Cerebellar cortex (tissue), 1 donor: ENCODE results near the gene FCGR3A.
A peak's percentile ranks its signal among the peaks of the same experiment; 100 is the strongest.
"Not testable (repeated sequence)": the region's sequence is repeated elsewhere in the genome, so short reads cannot be mapped to it uniquely, and the experiment has no call there.

Experiments
- DNase-seq: peaks from one replicate; pipeline ENCODE4 v3.0.0-alpha.2; 2015; ENCODE audit warnings: low spot score

The FCGR3A gene

DNA sequence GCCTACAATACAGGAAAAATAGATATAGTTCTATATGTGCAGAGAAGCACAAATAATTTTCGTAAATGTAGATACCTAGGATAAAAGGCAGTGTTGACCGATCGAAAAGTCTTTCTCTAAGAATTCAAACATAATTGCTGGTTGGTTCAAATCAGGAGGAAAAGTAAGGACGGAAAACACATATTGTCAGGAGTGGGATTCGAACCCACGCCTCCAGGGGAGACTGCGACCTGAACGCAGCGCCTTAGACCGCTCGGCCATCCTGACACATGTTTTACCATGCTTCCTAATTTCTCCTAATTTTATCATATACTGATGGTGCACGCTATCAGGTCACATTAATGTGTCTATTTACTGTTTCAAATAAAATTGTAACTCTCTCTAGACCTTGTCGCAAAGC is 19.5 kb downstream of the FCGR3A start:
- DNase-seq: peak; percentile 81

- not testable (repeated sequence) for DNase-seq
Observed at GRCh38 chr1:161529463-161530104, 20.0 kb downstream of the FCGR3A start.

GRCh38 chr1:161528550-161528949 is 21.1 kb downstream of the FCGR3A start:
- not testable (repeated sequence) for DNase-seq

DNA sequence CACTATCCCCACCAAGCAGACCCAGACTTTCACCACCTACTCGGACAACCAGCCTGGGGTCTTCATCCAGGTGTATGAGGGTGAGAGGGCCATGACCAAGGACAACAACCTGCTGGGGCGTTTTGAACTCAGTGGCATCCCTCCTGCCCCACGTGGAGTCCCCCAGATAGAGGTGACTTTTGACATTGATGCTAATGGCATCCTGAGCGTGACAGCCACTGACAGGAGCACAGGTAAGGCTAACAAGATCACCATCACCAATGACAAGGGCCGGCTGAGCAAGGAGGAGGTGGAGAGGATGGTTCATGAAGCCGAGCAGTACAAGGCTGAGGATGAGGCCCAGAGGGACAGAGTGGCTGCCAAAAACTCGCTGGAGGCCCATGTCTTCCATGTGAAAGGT is 23.7 kb downstream of the FCGR3A start:
- DNase-seq: not testable (repeated sequence)

- not testable (repeated sequence) for DNase-seq
Observed at GRCh38 chr1:161525321-161525720, 24.3 kb downstream of the FCGR3A start.

DNA sequence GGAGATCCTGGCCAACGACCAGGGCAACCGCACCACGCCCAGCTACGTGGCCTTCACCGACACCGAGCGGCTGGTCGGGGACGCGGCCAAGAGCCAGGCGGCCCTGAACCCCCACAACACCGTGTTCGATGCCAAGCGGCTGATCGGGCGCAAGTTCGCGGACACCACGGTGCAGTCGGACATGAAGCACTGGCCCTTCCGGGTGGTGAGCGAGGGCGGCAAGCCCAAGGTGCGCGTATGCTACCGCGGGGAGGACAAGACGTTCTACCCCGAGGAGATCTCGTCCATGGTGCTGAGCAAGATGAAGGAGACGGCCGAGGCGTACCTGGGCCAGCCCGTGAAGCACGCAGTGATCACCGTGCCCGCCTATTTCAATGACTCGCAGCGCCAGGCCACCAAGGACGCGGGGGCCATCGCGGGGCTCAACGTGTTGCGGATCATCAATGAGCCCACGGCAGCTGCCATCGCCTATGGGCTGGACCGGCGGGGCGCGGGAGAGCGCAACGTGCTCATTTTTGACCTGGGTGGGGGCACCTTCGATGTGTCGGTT is 24.8 kb downstream of the FCGR3A start:
- DNase-seq: not testable (repeated sequence)

GRCh38 chr1:161523817-161524741 is 25.5 kb downstream of the FCGR3A start, which contains the start of gene HSPA6:
Gene HSPA6, plus strand, starts transcription at chr1:161524540. Its CDS starts 119 bp downstream, at chr1:161524659.
- DNase-seq: peak; percentile 91

DNA sequence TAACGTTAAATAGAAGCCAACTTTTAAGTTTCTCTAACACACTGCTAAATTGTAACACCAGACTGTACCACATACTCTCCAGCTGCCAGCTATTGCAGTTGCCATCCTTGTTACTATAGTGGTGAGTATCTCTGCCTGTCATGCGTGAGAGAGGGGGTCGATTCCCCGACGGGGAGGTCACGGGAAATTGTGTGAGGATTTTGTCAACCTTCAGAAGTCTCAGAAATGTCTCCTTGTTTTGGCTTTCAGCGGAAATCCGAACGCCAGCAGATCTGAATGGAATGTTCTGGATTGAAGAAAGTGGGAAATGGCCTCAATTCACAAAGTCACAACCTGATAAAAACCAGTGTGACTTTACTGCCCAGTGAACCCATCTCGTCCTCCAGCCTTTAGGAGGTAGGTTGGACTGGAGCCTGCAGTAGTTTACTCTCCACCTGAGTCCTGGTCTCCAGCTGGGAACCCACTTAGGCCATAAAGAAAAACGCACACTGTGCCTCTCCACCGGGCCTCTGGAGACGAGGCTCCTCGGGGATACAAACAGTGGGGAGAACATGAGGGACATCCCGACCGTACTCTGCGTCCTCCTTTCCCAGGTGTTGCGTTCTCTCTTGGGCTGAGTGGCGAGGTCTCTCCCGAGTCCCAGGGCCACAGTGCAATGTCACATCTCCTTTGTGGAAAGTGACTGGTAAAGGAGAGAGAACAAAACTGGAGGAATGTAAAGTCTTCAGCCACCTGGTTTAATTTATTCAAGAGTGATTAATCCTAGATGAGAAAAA is 26.4 kb downstream of the FCGR3A start:
- not testable (repeated sequence) for DNase-seq

DNA sequence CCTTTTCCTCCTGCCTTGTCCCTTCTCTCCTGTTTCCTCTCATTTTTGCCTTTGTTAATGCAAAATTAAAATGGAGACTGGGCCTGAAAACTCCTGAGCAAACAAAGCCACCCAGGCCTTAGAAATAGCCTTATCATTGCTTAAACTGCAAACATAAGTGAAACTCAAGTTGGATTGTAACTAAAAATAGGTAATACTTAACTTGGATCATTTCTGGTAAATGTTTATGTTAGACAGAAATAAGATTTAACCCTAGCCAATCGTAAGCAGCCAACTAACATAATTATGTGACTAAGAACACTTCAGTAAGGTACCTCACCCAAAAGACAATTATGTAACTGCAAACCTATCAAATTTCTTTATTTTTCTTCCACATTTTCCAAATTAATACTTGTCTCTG is 35.7 kb downstream of the FCGR3A start:
- not testable (repeated sequence) for DNase-seq

DNA sequence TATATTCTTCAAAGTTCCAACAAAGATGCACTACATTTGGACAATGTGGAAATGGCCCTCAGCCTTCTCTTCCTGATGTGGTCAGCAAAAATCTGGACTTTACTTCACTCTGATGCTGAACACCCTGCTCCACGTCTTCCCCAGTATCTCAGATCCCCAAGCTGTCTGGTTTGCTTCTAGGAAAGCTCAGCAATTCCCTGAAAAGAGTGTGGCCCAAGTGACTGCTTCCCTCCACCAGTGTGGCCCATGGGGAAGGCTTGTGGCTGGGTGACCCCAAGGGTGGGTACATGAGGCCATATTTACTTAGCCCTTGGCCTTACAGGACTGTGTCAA is 36.2 kb downstream of the FCGR3A start:
- not testable (repeated sequence) for DNase-seq

DNA sequence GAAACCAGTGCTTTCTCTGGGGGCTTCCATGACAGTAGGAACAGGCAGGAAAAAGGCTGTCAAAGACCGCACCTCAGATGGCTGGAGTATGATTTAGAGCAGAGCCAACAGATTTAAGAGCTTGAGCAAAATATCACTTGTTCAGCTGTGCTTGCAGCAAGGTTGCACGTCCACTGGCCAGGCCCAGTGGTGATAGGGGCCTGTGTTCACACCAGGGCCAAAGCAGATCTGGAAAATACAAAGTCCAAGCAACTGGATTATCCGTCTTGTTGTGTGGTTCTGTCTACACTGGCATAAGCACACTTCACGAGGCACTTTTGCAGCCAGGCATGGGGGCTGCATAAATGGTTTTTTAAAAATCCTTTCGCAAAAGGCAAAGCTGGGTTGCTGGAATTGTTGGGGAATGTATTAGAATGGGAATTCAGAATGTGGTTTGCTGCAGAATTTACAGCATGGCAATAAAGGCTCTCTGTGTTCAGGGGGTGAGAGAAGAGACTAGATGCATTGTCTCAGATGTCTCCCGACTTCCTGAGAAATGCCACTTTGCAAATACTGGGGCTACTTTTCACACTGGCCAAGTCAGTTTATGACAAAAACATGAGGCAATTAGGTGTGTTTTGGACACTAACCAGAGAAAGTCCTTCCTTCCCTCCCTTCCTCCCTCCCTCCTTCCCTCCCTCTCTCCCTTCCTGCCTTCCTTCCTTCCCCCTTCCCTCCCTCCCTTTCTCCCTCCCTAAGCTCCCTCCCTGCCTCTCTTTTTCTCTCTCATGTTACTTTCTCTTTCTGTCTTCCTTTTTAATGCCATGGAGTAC is 36.8 kb downstream of the FCGR3A start:
- DNase-seq: not testable (repeated sequence)

GRCh38 chr1:161511756-161512060 is 37.9 kb downstream of the FCGR3A start:
- no peak for DNase-seq

DNA sequence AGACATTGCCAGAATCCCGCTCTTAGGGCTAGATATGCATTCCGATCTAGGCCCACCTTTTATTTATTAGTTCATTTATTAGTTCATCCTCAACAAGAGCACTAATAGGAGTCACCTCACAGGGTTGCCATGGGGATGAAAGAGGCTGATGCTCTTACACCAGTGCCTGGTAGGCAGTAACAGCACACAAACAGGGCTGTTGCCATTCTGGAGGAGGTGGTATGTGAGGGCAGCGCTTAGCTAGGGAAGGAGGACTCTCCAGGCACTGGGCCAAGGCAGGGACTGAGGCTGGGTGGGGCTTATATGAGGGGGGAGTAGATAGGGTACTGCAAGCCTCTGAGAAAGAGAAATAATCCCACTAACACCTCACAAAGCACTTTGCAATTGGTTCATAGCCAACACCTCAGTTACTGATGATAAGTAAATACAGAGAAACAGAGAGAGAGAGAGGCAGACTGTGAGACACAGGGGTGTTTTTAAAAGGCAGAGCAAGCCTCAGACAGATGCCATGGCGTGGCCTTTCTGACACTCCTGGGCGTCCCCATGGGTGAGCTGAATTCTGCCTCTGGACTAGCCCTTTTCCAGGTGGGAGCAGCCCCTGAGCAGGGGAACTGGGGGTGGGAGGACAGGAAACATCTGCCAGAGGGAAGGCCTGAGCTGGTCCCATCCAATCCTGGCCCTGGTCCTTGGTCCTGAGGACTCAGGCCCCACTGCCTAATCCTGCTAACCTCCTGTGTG is 38.4 kb downstream of the FCGR3A start:
- no peak for DNase-seq

GRCh38 chr1:161510477-161510876 is 39.1 kb downstream of the FCGR3A start:
- no peak for DNase-seq

GRCh38 chr1:161506336-161507223 is 43.0 kb downstream of the FCGR3A start:
- DNase-seq: no peak

DNA sequence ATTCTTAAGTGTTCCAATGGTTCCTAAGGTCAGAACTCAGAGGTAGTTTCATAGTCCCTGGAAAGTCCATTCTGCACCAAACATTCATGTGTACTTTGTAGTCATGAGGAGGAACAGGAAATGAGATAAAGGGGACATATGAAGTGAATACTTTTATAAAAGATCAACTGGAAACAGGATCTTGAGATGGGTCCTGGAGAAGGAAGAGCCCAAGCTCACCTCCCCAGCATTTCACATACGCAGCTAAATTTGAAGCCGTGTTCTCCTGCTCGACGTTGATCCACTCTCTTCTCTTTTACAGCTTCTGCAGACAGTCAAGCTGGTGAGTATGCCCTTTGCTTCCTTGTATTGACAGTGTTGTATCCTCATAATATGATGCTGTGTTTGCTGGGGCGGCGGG is 43.9 kb downstream of the FCGR3A start:
- DNase-seq: no peak

DNA sequence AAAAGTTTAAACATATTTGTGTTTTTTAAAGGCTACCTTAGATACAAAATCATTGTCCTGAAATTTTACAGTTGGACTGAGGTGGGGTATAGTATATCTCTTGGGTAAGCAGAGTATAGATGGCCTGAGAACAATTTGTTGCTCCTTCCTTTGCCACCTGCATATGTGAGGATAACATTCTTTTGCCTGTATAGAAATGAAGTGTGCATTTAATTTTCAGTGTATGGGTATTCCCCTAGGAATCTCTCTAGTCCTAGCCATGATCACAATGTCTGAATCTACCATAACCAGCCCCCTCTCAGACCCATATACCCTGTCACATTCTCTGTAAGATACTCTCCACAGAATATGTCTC is 46.2 kb downstream of the FCGR3A start:
- DNase-seq: no peak

DNA sequence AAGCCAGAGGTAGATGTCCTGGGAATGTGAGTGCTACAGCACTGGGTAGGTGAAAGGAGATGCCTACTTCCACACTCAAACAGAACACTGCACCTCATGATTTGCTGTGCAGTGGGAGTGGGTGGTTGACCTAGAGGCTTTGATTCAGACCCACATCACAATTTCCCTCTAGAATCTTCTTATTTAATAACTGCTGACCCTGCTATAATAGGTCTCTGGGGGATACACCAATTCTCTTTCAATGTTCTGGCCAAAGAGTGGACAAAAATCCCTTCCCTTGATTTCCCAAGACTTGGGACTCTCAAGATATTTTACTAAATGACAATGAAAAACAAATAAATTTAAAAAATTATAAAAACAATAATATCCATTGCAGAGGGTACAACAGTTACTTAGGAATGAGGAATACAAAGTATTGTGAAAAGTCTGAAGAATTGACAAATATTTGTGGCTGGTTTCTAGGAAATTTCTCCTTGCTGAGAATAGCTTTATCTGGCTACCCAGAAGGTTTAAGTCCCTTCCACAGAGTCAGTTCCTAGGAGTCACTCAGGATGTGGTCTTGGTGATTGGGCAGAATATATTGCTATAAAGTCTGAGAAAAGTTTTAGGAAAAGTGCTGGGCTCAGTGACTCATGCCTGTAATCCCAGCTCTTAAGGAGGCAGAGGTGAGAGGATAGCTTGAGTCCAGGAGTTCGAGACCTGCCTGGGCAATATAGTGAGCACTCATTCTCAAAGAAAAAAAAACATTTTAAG is 46.8 kb downstream of the FCGR3A start:
- no peak for DNase-seq

GRCh38 chr1:161502181-161502580 is 47.4 kb downstream of the FCGR3A start:
- DNase-seq: no peak
